Middle frontal gyrus (tissue), 1 donor: ENCODE measurements around the gene GNS.

Experiments
- DNase-seq: peaks from one replicate; pipeline ENCODE4 v3.0.0-alpha.2; 2015; ENCODE audit warnings: low spot score; ENCODE audit errors: extremely low spot score

Gene GNS

GRCh38 chr12:64759035-64759894 lies at the start of gene GNS:
Gene GNS (minus strand): TSS chr12:64759406. CDS start chr12:64759276, 130 bp downstream.
- peak; percentile 93 for DNase-seq

GRCh38 chr12:64808110-64808509 lies 48.9 kb upstream of the GNS start:
- no peak for DNase-seq

- DNase-seq, result no peak
Observed at GRCh38 chr12:64806593-64807460, 47.6 kb upstream of the GNS start.

GRCh38 chr12:64806173-64806572 lies 47.0 kb upstream of the GNS start:
- DNase-seq, result no peak

GRCh38 chr12:64802180-64802775 lies 43.1 kb upstream of the GNS start:
- DNase-seq, result peak; percentile 32

GRCh38 chr12:64801381-64801780 lies 42.2 kb upstream of the GNS start:
- DNase-seq, result no peak

- DNase-seq, result no peak
Observed at GRCh38 chr12:64800640-64801039, 41.4 kb upstream of the GNS start.

- no peak for DNase-seq
Observed at GRCh38 chr12:64798165-64798564, 39.0 kb upstream of the GNS start.

- DNase-seq, result no peak
Observed at GRCh38 chr12:64797156-64797555, 38.0 kb upstream of the GNS start.

- DNase-seq, result peak; percentile 47
Observed at GRCh38 chr12:64796205-64796845, 37.1 kb upstream of the GNS start.

GRCh38 chr12:64794305-64794704 lies 35.1 kb upstream of the GNS start:
- no peak for DNase-seq

- DNase-seq, result no peak
Observed at GRCh38 chr12:64793610-64794009, 34.4 kb upstream of the GNS start.

GRCh38 chr12:64792128-64792527 lies 32.9 kb upstream of the GNS start:
- no peak for DNase-seq

GRCh38 chr12:64791036-64791435 lies 31.8 kb upstream of the GNS start:
- no peak for DNase-seq

GRCh38 chr12:64790166-64790565 lies 31.0 kb upstream of the GNS start:
- no peak for DNase-seq

GRCh38 chr12:64785838-64786237 lies 26.6 kb upstream of the GNS start:
- no peak for DNase-seq

GRCh38 chr12:64782191-64782876 lies 23.1 kb upstream of the GNS start:
- DNase-seq, result no peak

- DNase-seq, result no peak
Observed at GRCh38 chr12:64781280-64782190, 22.3 kb upstream of the GNS start.

- DNase-seq, result no peak
Observed at GRCh38 chr12:64780531-64781279, 21.5 kb upstream of the GNS start.
